Measurements from ENCODE around the gene CCT6A. TPM values are rescaled to one million over a fixed set of nuclear protein-coding genes. Genes with fewer than 3 reads are reported as not detected.
"Not testable (repeated sequence)": the region's sequence is repeated elsewhere in the genome, so short reads cannot be mapped to it uniquely, and the experiment has no call there.

CCT6A gene
- total and polyA plus RNA-seq, 9 of the 15 experiments (the other 6 are each of a cell fraction or from before 2014, with no cell fraction given): 244 to 708 (median 387) TPM

DNA sequence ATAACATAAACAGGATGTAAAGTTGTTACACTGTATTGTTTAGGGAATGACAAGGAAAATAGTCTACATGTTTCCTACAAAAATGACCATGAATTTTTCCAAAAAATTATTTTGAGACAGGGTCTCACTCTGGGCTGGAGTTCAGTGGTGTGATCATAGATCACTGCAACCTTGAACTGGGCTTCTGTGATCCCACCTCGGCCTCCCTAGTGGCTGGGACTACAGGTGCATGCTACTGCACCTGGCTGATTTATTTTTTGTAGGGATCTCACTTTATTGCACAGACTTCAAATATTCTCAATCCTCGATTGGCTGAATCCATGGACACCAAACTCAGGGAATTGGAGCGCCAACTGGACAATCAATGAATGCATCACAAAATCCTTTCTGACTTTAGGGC is 48.1 kb downstream of the CCT6A start:
- peaks cover 8% of the 10 kb centered on the region; the same call in 1 of the 2 replicates for H4K20me1 ChIP-seq (replicated peaks; ENCODE audit: control insufficient read depth, insufficient read depth, low read length)
- CTCF ChIA-PET (ENCODE audit: low intra/inter-chr PET ratio): no interaction called here

DNA sequence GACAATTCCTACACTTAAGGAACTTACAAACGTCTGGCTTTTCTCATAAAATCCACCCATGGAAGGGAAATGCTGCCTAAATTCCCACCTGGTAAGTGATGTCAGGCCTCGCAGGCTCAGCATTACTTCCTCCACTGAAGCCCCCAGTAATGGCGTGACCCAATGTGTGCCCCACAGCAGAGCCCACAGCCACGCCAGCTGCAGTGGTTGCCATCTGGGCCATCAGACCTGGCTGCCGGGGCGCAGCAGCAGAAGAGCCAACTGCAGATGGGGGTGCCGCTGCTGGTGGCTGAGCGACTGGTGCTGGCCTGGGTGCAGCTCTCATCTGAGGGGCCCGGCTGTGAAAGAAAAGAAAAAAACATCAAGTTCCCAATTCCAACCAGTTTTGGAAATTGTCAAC is 52.6 kb downstream of the CCT6A start:
- BruUV-seq (replicated peaks); H3K4me3 ChIP-seq; H3K9ac ChIP-seq (ENCODE audit: insufficient read depth in 1 of 2, low read depth in 2 of 2, low read length in 2 of 2); H3K9me1 ChIP-seq (ENCODE audit: control insufficient read depth, insufficient read depth, low read length); DNase-seq (ENCODE audit: extremely low read depth in 1 of 4, low spot score in 3 of 4); H3K27me3 ChIP-seq (ENCODE audit: control insufficient read depth in 2 of 2, insufficient read depth in 2 of 2, low read length in 2 of 2); intact Hi-C loops (cut with micrococcal nuclease); H2AFZ ChIP-seq (ENCODE audit: low read depth, low read length); CTCF ChIA-PET (ENCODE audit: low intra/inter-chr PET ratio); in situ Hi-C loops (cut with MboI); H3K27ac ChIP-seq (ENCODE audit: extremely low read depth, low read depth, low read length); FAIRE-seq; H3K4me1 ChIP-seq (replicated peaks in 1 of 2; ENCODE audit: control insufficient read depth in 2 of 2, insufficient read depth in 2 of 2, low read length in 2 of 2); ATAC-seq; H3K4me2 ChIP-seq (ENCODE audit: insufficient read depth, low read length): not testable (repeated sequence)
- TF ChIP-seq POLR2G (IDR thresholded peaks at IDR 0.05; ENCODE audit: low read depth, low read length): peak; percentile 54; the same call in 1 of the 2 replicates
- TF ChIP-seq RBFOX2 (IDR thresholded peaks at IDR 0.05; ENCODE audit: low read depth, low read length): peak; percentile 67
- peaks cover 66% of the 10 kb centered on the region for H3K36me3 ChIP-seq (ENCODE audit: control insufficient read depth, insufficient read depth, low read length)
- peaks cover 40% of the 10 kb centered on the region for H3K79me2 ChIP-seq (ENCODE audit: control insufficient read depth, insufficient read depth, low read length)
- peaks cover 16% of the 10 kb centered on the region; the same call in 1 of the 2 replicates for H4K20me1 ChIP-seq (replicated peaks; ENCODE audit: control insufficient read depth, insufficient read depth, low read length)
- POLR2A ChIA-PET: interaction anchor here (0.6 to 0.7 kb wide), 2 partner anchors 40 to 50 kb away, joined by 3 read pairs; partner anchors contain the start of gene SUMF2
- H3K9me3 ChIP-seq (replicated peaks; ENCODE audit: control insufficient read depth, insufficient read depth, low read depth, low read length): peaks cover 12% of the 10 kb centered on the region
- 87% methylated on average over 7 of the region's 9 CpGs for WGBS (ENCODE audit: insufficient coverage, low coverage, missing lambda C conversion rate)

More for the DNA sequence above, 48.1 kb downstream of the CCT6A start:
- TF ChIP-seq MYNN (IDR thresholded peaks at IDR 0.05) (peak; percentile 15; the same call in 1 of the 2 replicates), MYNN (CRISPR knock-in tag; IDR thresholded peaks at IDR 0.05) (no peak), SUPT5H (IDR thresholded peaks at IDR 0.05) (peak; percentile 3; the same call in 1 of the 2 replicates), ZNF584 (CRISPR knock-in tag; IDR thresholded peaks at IDR 0.05; ENCODE audit: low read depth) (no peak), POLR2AphosphoS2 (IDR thresholded peaks at IDR 0.05; ENCODE audit: low read length) (peak; percentile 66; the same call in 1 of the 2 replicates), LCOR (CRISPR knock-in tag; IDR thresholded peaks at IDR 0.05) (no peak), ZNF140 (CRISPR knock-in tag; IDR thresholded peaks at IDR 0.05) (no peak)
- TF ChIP-seq, protein P1, sequence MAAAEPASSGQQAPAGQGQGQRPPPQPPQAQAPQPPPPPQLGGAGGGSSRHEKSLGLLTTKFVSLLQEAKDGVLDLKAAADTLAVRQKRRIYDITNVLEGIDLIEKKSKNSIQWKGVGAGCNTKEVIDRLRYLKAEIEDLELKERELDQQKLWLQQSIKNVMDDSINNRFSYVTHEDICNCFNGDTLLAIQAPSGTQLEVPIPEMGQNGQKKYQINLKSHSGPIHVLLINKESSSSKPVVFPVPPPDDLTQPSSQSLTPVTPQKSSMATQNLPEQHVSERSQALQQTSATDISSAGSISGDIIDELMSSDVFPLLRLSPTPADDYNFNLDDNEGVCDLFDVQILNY (CRISPR knock-in tag; IDR thresholded peaks at IDR 0.05): no peak
- Histone ChIP-seq H2AFZ (ENCODE audit: low read depth, low read length) (no peak overlapping the region), H3K9me3 (replicated peaks; ENCODE audit: control insufficient read depth, insufficient read depth, low read depth, low read length) (no peaks in the 10 kb centered on the region), H3K4me1 (replicated peaks in 1 of 2; ENCODE audit: control insufficient read depth in 2 of 2, insufficient read depth in 2 of 2, low read length in 2 of 2) (peaks cover 2 to 7% of the 10 kb centered on the region in 2 experiments; a peak in 4 of 5 replicates), H3K27ac (ENCODE audit: extremely low read depth, low read depth, low read length) (no peak overlapping the region), H3K79me2 (ENCODE audit: control insufficient read depth, insufficient read depth, low read length) (peaks cover 23% of the 10 kb centered on the region), H3K4me3 (no peak overlapping the region), H3K36me3 (ENCODE audit: control insufficient read depth, insufficient read depth, low read length) (peaks cover 56% of the 10 kb centered on the region), H3K4me2 (ENCODE audit: insufficient read depth, low read length) (no peak overlapping the region), H3K27me3 (ENCODE audit: control insufficient read depth in 2 of 2, insufficient read depth in 2 of 2, low read length in 2 of 2) (no peaks in the 10 kb centered on the region), H3K9me1 (ENCODE audit: control insufficient read depth, insufficient read depth, low read length) (no peaks in the 10 kb centered on the region), H3K9ac (ENCODE audit: insufficient read depth in 1 of 2, low read depth in 2 of 2, low read length in 2 of 2) (no peak overlapping the region)
- peak; percentile 64 for ATAC-seq
- DNase-seq (ENCODE audit: extremely low read depth in 1 of 4, low spot score in 3 of 4): no peak
- intact Hi-C loops (cut with micrococcal nuclease): no loop called here
- POLR2A ChIA-PET: interaction anchor here (0.6 to 1.0 kb wide), 2 partner anchors 26 to 77 kb away, joined by 3 to 4 read pairs; no protein-coding TSS in a partner anchor
- FAIRE-seq: no peak
- in situ Hi-C loops (cut with MboI): no loop called here
- 91% methylated on average over 3 of the region's 3 CpGs for WGBS (ENCODE audit: insufficient coverage, low coverage, missing lambda C conversion rate)
- no TSS peak for BruUV-seq (replicated peaks)
